Prostate gland (tissue), 2 donors: ENCODE results near the gene FMN1.

ENCODE experiments used
- CTCF ChIP-seq, 4 experiments: fragments of 200-600 bp in 2 of 4; fragments of 450-650 bp in 2 of 4; sonication (generic) in 2 of 4; IDR thresholded peaks; 1 replicate in 3 of 4; 2 replicates in 1 of 4; pipeline ENCODE4 v1.5.1; 2016 to 2019; ENCODE audit warnings: antibody characterized with exemption in 4 of 4, mild to moderate bottlenecking in 2 of 4, moderate library complexity in 2 of 4
- POLR2A ChIP-seq: fragments of 450-650 bp; IDR thresholded peaks from one replicate; pipeline ENCODE4 v1.6.1; 2016; ENCODE audit warnings: antibody characterized with exemption, mild to moderate bottlenecking
- POLR2AphosphoS5 ChIP-seq: sonication (generic); formaldehyde crosslinking; IDR thresholded peaks from one replicate; pipeline ENCODE4 v1.6.1; 2017; ENCODE audit warnings: antibody characterized with exemption

- no peak for TF ChIP-seq CTCF (IDR thresholded peaks at IDR 0.05)
- no peak for TF ChIP-seq POLR2A
- TF ChIP-seq POLR2AphosphoS5, result no peak
Measured at GRCh38 chr15:32828507-32829186, 365.9 kb downstream of the FMN1 start.
